Measurements from ENCODE around the gene B3GNT7.
"Not testable (repeated sequence)": the region's sequence is repeated elsewhere in the genome, so short reads cannot be mapped to it uniquely, and the experiment has no call there.

B3GNT7 gene

DNA sequence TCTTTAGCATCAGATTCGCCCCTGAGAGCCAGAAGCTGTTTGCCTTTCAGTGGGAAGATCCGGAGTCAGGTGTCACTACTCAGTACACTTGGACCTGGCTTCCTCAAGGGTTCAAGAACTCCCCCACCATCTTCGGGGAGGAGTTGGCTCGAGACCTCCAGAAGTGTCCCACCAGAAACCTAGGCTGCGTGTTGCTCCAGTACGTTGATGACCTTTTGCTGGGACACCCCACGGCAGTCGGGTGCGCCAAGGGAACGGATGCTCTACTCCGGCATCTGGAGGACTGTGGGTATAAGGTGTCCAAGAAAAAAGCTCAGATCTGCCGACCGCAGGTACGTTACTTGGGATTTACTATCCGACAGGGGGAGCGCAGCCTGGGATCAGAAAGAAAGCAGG is 8.7 kb downstream of the B3GNT7 start:
- not testable (repeated sequence) for DNase-seq

DNA sequence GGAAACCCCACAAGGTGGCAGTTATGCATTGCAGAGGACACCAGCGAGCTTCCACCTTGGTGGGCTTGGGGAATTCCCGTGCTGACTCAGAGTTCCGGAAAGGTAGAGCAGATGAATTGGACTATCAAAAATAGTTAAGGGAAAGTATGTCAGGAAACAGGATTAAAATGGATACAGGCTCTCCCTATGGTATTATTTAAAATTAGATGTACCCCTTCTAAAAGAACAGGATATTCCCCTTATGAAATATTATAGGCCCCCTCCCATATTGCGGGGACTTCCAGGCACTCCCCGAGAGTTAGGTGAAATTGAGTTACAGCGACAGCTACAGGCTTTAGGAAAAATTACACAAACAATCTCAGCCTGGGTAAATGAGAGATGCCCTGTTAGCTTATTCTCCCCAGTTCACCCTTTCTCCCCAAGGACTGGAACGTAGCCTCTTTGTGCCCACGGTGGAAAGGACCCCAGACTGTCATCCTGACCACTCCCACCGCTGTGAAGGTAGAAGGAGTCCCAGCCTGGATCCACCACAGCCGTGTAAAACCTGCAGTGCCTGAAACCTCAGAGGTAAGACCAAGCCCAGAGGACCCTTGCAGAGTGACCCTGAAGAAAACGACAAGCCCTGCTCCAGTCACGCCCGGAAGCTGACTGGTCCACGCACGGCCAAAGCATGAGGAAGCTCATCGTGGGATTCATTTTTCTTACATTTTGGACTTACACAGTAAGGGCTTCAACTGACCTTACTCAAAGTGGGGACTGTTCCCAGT is 10.3 kb downstream of the B3GNT7 start:
- not testable (repeated sequence) for DNase-seq

DNA sequence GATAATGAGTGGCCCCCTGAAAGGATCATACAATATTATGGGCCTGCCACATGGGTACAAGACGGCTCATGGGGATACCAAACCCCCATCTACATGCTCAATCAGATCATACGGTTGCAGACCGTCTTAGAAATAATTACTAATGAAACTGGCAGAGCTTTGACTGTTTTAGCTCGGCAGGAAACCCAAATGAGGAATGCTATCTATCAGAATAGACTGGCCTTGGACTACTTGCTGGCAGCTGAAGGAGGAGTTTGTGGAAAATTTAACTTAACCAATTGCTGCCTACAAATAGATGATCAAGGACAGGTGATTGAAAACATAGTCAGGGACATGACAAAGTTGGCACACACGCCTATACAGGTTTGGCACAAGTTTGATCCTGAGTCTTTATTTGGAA is 12.2 kb downstream of the B3GNT7 start:
- DNase-seq: not testable (repeated sequence)

DNA sequence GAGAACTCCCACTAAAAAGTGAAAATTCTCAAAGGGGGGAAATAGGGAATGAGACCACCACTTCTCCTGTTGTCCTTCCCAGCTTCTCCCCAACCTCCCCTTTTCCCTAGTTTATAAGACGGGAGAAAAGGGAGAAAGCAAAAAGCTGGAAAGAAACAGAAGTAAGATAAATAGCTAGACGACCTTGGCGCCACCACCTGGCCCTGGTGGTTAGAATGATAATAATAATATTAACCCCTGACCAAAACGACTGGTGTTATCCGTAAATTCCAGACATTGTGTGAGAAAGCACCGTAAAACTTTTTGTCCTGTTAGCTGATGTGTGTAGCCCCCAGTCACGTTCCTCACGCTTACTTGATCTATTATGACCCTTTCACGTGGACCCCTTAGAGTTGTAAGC is 12.8 kb downstream of the B3GNT7 start:
- DNase-seq: not testable (repeated sequence)

DNA sequence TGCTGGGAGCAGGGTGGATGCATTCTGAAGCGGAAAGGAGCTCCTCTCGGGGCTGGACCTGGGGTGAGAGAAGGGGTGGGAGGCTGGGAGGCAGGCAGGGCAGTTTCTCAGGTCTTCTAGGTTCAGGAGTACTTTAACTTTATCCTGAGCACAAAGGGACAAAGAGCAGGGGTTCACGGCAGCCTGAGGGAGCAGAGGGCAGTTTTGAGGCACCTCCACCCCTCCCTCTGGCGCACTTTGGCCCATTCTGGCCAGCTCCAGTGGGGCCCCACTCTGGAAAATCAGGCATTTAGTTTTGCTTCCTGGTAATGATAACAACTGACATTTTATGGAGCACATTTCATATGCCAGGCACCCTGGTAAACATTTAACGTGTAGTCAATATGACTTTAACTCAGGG is 14.3 kb downstream of the B3GNT7 start:
- DNase-seq: no peak

DNA sequence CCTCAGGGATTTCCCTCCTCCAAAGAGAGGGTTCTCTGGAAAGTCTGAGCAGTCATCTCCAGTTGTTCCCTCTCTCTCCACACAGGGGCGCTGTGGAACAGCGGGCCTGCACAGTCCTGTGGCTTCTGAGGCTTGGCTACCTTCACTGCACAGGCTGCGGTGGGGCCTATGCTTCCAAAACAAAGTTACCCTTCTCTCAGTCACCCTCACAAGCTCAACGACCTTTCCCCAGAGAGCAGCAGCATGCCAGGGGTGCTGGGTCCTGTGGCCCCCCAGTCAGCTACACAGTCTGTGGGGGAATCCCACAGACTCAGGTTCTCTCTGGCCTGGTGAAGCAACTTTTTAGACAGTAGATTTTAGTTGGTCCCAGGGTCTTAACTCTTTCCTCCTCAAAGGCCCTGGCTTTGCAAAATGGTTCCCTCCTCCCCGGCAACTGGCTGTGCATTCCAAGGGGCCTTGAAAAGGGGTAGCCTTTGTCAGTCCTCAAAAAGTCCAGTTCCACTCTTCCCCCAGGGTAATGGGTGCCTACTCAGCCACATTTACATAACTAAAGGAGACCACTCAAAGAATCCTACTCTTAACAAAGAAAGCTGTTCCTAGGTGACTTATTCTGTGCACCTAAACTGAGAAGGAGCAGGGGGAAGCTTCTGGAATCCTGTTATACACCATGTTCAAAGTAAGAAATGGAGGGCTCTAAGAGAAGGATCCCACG is 14.9 kb downstream of the B3GNT7 start:
- DNase-seq: peak; percentile 12

GRCh38 chr2:231411237-231411636 is 15.7 kb downstream of the B3GNT7 start:
- peak; percentile 13 for DNase-seq

- peak; percentile 91 for DNase-seq
These were observed 16.5 kb downstream of the B3GNT7 start for GRCh38 chr2:231411831-231412617.

DNA sequence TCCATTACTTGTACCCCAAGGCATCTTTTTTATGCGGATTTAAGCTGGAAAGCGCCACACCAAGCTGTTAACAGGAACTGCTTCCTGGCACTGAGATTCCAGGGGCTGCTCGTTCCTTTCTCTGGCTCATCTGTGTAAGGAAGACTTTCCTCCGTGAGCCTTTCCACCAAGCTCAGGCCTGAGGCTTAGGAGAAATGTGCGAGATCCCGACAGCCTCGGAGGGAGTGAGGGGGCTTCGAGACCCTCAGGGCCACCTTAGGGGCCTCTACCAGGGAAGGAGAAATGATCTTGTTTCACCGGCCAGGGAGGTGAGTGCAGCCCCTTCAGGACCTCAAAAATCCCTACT is 17.1 kb downstream of the B3GNT7 start:
- DNase-seq: no peak

GRCh38 chr2:231413456-231413855 is 17.9 kb downstream of the B3GNT7 start:
- no peak for DNase-seq

- peak; percentile 9 for DNase-seq
These were observed 18.5 kb downstream of the B3GNT7 start for GRCh38 chr2:231413921-231414476.

DNA sequence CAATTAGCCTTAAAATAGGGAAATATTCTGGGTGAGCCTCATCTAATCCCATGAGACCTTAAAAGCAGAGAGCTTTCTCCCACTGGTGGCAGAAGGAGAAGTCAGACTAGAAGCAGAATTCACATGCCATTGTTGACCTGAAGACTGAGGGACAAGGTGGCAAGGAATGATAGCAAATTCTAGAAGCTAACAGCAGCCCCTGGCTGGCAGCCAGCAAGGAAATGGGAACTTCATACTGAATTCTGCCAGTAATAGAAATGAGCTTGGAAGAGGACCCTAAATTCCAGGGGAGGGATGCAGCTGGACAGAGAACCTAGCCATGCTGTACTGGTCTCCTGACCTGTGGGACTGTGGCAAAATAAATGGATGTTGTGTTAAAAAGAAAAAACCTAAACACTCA is 19.5 kb downstream of the B3GNT7 start:
- DNase-seq: no peak

DNA sequence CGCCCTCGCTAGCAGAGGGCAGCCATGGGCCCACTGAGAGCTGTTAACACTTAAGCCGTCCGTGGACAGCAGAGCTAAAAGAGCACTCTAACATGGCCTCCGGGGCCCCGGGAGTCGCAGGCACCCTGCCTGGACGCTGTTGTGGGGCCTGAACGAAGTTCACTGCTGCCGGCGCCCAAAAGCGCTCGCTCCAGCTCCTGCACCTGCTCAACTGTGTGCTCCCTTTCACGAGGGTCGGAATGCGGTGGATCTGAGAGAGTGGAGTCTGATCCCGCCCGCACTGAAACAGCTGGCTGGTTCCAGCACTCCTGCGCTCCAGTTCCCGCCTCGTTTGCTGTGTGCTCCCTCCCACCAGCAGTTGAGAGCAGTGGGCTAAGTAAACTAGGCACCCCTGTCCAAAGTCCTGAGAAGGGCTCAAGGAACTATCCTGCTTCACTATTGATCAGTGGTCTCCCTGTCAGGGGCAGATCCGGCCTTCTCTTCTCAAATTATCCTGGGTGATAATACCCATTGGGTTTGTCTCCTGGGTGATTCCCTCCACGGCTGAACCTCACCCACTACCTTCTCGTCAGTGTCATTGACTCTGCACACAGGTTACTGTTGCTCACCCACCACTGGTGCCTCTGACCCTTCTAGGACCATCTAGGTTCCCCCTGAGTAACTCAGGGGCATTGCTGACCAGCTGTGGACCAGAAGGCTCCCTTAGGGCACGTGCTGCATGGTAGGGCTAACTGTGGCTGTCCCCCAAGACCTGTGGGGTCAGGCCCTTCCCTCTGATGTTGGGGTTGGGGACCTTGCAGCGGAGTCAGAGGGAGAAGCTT is 23.5 kb downstream of the B3GNT7 start:
- no peak for DNase-seq

GRCh38 chr2:231421051-231421580 is 25.6 kb downstream of the B3GNT7 start:
- no peak for DNase-seq

GRCh38 chr2:231422056-231422455 is 26.5 kb downstream of the B3GNT7 start:
- no peak for DNase-seq

DNA sequence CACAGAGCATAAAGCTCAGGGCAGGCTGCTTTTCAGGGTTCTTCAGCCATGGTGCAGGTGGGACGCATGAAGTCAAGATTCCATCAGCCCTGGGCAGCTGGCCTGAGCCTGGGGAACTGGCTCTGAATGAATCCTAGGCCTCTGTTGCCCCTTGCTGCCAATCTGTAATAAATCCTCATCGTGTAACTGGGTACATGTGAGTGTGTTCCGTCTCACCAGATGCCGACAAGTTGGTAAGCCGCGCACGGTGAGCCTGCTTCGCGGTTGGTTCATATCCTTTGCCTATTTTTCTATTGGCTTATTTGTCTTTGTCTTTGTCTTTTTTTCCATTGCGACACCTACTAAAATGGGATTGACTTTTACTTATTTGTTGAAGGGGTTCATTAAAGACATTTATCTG is 27.7 kb downstream of the B3GNT7 start:
- no peak for DNase-seq

GRCh38 chr2:231425291-231425810 is 29.8 kb downstream of the B3GNT7 start:
- no peak for DNase-seq

DNA sequence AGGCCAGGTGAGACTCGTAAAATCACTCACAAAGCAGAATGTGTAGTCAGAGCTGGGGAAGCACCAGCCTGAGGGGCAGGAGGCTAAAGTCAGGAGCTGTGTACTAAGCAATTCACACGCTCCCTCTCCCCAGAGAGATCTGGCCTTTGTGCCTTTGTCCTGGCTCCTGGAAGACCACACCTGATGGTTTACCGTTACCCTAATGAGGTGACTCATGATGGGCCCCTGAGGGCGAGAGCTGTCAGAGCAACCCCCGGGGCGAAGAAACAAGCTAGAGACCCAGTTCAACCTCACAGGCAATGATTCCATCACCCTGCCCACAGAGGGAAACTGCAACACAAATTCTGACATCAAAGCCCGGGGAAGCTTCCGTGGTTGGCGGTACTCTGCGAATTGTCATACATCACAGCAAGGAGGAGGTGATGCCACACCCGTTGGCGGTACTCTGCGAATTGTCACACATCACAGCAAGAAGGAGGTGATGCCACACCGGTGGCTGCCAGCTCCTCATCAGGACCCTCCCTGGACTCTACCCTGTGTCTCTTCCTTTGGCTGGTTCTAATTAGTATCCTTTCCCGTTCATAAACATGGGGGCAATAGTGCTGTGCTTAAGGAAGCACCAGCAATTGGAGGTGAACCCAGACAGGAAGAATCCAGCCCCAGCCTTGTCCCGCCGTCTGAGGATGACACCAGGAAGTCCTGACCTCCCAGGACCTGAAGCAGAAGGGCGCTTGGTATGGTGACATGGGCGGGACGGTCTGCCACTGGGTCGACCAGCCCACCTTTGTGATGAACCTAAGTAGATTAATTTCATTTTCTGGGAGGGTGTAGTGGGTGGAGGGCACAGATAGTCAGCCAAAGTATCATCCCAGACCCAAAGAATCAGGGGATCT is 30.5 kb downstream of the B3GNT7 start:
- no peak for DNase-seq

DNA sequence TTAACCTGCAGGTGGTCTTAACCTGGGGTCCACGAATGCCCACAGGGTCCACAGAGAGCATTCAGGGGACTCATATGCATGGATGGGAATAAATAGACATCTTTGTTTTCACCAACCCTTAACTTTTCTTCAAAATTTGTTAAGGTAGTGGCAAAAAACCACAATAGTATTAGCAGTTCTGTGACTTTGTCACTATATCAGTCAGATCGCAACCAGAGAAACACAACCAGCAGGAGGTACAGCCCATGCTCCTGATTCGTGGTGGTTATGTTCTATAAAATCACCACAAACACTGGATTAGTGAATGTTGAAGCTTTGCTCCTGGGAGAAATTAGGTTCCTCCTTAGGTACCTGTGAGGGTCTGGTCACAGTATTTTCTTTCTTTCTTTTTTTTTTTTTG is 31.6 kb downstream of the B3GNT7 start:
- DNase-seq: no peak

GRCh38 chr2:231429152-231429551 is 33.6 kb downstream of the B3GNT7 start:
- no peak for DNase-seq

DNA sequence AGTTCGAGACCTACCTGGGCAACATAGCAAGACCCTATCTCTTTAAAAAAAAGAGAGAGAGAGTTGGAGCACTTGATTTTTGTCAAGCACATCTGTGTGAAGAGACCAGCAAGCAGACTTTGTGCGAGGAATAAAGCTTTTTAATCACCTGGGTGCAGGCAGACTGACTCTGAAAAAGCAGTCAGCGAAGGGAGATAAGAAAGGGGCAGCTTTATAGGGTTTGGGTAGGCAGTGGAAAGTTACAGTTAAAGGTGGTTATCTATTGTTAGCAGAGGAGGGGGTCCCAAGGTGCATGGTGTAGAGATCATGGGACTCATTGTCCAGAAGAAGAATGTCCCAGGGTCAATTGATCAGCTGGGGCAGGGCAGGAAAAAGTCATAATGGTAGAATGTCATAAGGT is 34.4 kb downstream of the B3GNT7 start:
- DNase-seq: no peak
